ENCODE results near the gene AXIN1.

The AXIN1 gene

DNA sequence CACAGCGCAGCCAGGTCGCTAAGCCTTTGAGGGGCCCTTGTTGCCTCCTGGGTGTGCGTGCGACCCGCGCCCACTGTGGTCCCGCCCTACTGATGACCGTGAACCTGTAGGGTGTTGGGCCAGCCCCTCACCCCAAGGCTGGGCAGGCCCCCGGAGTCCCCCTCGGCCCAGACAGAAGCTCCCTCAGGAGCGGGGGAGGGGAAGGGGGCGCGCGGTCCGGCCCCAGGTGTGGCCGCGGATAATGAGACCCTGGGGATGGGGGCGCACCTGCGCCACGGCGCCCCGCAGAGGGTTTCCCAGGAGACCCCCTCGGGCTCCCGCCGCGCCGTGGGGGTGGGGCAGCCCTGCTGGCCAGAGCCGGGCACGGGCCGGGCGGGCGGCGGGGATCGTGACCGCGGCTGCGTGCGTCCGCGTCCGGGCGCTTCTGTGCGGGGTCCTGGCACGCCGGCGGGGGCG, 72.5 kb downstream of the AXIN1 start:
- H3K4me3 ChIP-seq (ENCODE audit: low read length), result no peak overlapping the region
- H2AFZ ChIP-seq (ENCODE audit: low read length), result no peak overlapping the region
- H3K27me3 ChIP-seq (replicated peaks; ENCODE audit: insufficient read depth, low read length), result peaks cover 26% of the 10 kb centered on the region
- H3K36me3 ChIP-seq (replicated peaks; ENCODE audit: insufficient read depth, low read length), result no peaks in the 10 kb centered on the region
- DNase-seq, result no peak
- no peaks in the 10 kb centered on the region for H4K20me1 ChIP-seq (ENCODE audit: insufficient read depth, low read length)
- H3K4me1 ChIP-seq (ENCODE audit: low read length), result no peaks in the 10 kb centered on the region
- no peak for TF ChIP-seq EZH2phosphoT487 (IDR thresholded peaks at IDR 0.05; ENCODE audit: low read length)
- TF ChIP-seq, protein P1, sequence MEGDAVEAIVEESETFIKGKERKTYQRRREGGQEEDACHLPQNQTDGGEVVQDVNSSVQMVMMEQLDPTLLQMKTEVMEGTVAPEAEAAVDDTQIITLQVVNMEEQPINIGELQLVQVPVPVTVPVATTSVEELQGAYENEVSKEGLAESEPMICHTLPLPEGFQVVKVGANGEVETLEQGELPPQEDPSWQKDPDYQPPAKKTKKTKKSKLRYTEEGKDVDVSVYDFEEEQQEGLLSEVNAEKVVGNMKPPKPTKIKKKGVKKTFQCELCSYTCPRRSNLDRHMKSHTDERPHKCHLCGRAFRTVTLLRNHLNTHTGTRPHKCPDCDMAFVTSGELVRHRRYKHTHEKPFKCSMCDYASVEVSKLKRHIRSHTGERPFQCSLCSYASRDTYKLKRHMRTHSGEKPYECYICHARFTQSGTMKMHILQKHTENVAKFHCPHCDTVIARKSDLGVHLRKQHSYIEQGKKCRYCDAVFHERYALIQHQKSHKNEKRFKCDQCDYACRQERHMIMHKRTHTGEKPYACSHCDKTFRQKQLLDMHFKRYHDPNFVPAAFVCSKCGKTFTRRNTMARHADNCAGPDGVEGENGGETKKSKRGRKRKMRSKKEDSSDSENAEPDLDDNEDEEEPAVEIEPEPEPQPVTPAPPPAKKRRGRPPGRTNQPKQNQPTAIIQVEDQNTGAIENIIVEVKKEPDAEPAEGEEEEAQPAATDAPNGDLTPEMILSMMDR (IDR thresholded peaks at IDR 0.05; ENCODE audit: low read length), result no peak
- TF ChIP-seq EZH2 (optimal IDR thresholded peaks at IDR 0.05; ENCODE audit: low read depth, low read length), result no peak
- no peak overlapping the region for H3K4me2 ChIP-seq (ENCODE audit: low read depth, low read length)
- no peaks in the 10 kb centered on the region for H3K9me3 ChIP-seq (replicated peaks; ENCODE audit: insufficient read depth, low read length)
- H3K9me2 ChIP-seq (replicated peaks; ENCODE audit: insufficient read depth, low read length), result no peaks in the 10 kb centered on the region
- H3K27ac ChIP-seq (ENCODE audit: low read length), result no peak overlapping the region
- no peaks in the 10 kb centered on the region for H3F3A ChIP-seq (ENCODE audit: insufficient read depth, low read length)
- H3K79me2 ChIP-seq (ENCODE audit: low read length), result no peaks in the 10 kb centered on the region
- no peak overlapping the region for H3K9ac ChIP-seq (ENCODE audit: low read length)

DNA sequence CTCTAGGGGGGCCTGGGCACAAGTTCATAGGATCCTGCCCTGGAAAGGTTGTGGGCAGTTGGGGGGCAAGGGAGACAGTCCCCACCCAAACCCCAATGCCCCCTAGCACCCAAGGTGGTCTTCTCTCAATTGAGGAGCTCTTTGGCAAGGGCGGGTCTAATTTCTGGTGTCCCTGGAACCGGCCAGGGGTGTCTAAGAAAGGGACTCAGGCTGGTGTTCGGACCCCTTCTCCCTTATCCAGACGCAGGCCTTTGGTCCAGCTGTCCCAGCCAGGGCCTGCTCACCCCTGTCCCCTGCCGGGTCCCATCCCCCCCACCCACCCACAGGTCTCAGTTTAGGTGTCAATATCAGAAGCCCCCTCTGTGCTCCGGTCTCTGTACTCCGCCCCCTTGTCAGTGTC, 73.0 kb downstream of the AXIN1 start:
- Histone ChIP-seq H3F3A (ENCODE audit: insufficient read depth, low read length) (no peaks in the 10 kb centered on the region), H3K9me2 (replicated peaks; ENCODE audit: insufficient read depth, low read length) (no peaks in the 10 kb centered on the region), H3K9ac (ENCODE audit: low read length) (no peak overlapping the region), H3K79me2 (ENCODE audit: low read length) (no peaks in the 10 kb centered on the region), H3K27me3 (replicated peaks; ENCODE audit: insufficient read depth, low read length) (peaks cover 30% of the 10 kb centered on the region), H3K36me3 (replicated peaks; ENCODE audit: insufficient read depth, low read length) (no peaks in the 10 kb centered on the region), H3K9me3 (replicated peaks; ENCODE audit: insufficient read depth, low read length) (no peaks in the 10 kb centered on the region), H4K20me1 (ENCODE audit: insufficient read depth, low read length) (no peaks in the 10 kb centered on the region), H3K4me2 (ENCODE audit: low read depth, low read length) (no peak overlapping the region), H3K4me1 (ENCODE audit: low read length) (no peaks in the 10 kb centered on the region), H2AFZ (ENCODE audit: low read length) (no peak overlapping the region), H3K27ac (ENCODE audit: low read length) (no peak overlapping the region), H3K4me3 (ENCODE audit: low read length) (no peak overlapping the region)
- no peak for DNase-seq
- TF ChIP-seq EZH2 (optimal IDR thresholded peaks at IDR 0.05; ENCODE audit: low read depth, low read length) (no peak), EZH2phosphoT487 (IDR thresholded peaks at IDR 0.05; ENCODE audit: low read length) (no peak)
- TF ChIP-seq, protein P1 (IDR thresholded peaks at IDR 0.05; ENCODE audit: low read length), result no peak

DNA sequence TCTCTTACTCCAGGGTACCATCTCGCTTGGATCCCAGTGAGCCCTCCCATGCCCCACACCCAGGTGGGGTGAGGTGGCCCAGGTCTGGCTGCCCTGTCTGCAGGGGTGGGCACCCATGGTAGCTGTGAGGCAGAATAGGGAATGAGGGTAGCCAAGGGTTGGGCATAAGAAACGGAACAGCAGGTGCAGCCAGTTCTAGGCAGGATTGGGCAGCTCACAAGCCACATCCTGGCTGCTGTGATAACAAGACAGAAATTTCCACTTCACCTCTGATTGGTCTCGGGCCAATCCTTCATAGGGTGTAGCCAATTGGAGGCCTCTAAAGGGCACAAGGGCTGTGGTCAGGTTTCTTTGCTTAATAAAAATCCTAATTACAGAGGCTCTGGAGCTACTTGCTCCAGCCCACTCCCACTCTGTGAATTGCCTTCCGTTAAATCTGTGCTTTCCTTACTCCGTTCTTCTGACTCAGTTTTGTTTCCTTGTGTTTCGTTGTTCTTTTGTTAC, 73.6 kb downstream of the AXIN1 start:
- Histone ChIP-seq H2AFZ (ENCODE audit: low read length) (no peak overlapping the region), H3K9ac (ENCODE audit: low read length) (no peak overlapping the region), H3K36me3 (replicated peaks; ENCODE audit: insufficient read depth, low read length) (no peaks in the 10 kb centered on the region), H3K79me2 (ENCODE audit: low read length) (no peaks in the 10 kb centered on the region), H3K4me2 (ENCODE audit: low read depth, low read length) (no peak overlapping the region), H3K9me3 (replicated peaks; ENCODE audit: insufficient read depth, low read length) (no peaks in the 10 kb centered on the region), H3F3A (ENCODE audit: insufficient read depth, low read length) (no peaks in the 10 kb centered on the region), H3K4me3 (ENCODE audit: low read length) (no peak overlapping the region), H4K20me1 (ENCODE audit: insufficient read depth, low read length) (no peaks in the 10 kb centered on the region), H3K4me1 (ENCODE audit: low read length) (no peaks in the 10 kb centered on the region), H3K9me2 (replicated peaks; ENCODE audit: insufficient read depth, low read length) (no peaks in the 10 kb centered on the region), H3K27me3 (replicated peaks; ENCODE audit: insufficient read depth, low read length) (peaks cover 36% of the 10 kb centered on the region), H3K27ac (ENCODE audit: low read length) (no peak overlapping the region)
- no peak for DNase-seq
- TF ChIP-seq, protein P1 (IDR thresholded peaks at IDR 0.05; ENCODE audit: low read length), result no peak
- TF ChIP-seq EZH2phosphoT487 (IDR thresholded peaks at IDR 0.05; ENCODE audit: low read length), result no peak
- no peak for TF ChIP-seq EZH2 (optimal IDR thresholded peaks at IDR 0.05; ENCODE audit: low read depth, low read length)
